GM18498 (cell line): Measurements from ENCODE around the gene ZNF45.
A peak's percentile ranks its signal among the peaks of the same experiment; 100 is the strongest.
"Not testable (repeated sequence)": the region's sequence is repeated elsewhere in the genome, so short reads cannot be mapped to it uniquely, and the experiment has no call there.

Source experiments
- ATAC-seq: cut with Tn5 transposase; IDR thresholded peaks from one replicate; pipeline ENCODE4 v1.9.1; 2021; ENCODE audit warnings: mild to moderate bottlenecking, moderate library complexity; ENCODE audit not compliant: unreplicated experiment

ZNF45 gene

GRCh38 chr19:43914051-43914450, 21.0 kb downstream of the ZNF45 start:
- ATAC-seq, result no peak

DNA sequence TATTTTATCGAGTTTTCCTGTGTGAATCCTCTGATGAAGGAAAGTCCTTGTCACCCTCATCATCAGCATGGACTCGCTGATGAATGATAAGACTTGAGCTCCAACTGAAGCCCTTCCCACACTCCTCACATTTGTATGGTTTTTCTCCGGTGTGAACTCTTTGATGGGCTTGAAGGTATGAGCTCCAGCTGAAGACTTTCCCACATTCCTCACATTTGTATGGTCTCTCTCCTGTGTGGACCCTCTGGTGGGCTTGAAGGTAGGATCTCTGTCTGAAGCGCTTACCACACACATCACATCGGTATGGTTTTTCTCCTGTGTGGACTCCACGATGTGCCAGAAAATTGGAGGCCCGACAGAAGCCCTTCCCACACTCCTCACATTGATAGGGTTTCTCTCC, 21.7 kb downstream of the ZNF45 start:
- ATAC-seq, result no peak

DNA sequence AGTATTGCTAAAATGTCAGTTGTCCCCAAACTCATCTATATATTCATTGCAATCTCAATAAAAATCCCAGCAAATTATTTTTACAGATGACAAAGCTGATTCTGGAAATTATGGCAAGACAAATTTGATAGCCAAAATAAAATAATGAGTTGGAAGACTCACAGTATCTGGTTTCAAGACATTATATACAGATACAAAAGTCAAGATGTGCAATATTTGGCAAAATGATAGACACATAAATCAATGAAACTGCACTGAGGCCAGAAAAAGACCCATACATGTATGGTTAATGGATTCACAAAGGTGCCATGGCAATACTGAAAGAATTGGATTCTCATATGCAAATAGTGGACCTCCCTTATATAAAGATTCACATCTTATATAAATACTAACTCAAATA, 24.2 kb downstream of the ZNF45 start:
- no peak for ATAC-seq

- no peak for ATAC-seq
Measured at GRCh38 chr19:43908659-43909058, 26.4 kb downstream of the ZNF45 start.

- no peak for ATAC-seq
Measured at GRCh38 chr19:43906774-43907173, 28.3 kb downstream of the ZNF45 start.

DNA sequence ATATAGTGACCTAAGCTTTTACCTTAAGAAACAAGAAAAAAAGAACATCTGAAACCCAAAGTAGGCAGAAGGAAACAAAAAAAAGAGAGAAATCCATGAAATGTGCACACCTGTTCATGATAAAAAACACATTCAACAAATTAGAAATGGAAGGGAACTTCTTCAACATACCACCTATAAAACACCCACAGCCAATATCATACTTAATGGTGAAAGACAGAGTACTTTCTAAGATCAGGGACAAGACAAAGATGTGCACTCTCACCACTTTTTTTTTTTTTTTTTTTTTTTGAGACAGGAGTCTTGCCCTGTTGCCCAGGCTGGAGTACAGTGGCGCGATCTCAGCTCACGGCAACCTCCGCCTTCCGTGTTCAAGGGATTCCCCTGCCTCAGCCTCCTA, 29.2 kb downstream of the ZNF45 start:
- ATAC-seq, result no peak

- ATAC-seq, result no peak
Measured at GRCh38 chr19:43902399-43902798, 32.7 kb downstream of the ZNF45 start.

DNA sequence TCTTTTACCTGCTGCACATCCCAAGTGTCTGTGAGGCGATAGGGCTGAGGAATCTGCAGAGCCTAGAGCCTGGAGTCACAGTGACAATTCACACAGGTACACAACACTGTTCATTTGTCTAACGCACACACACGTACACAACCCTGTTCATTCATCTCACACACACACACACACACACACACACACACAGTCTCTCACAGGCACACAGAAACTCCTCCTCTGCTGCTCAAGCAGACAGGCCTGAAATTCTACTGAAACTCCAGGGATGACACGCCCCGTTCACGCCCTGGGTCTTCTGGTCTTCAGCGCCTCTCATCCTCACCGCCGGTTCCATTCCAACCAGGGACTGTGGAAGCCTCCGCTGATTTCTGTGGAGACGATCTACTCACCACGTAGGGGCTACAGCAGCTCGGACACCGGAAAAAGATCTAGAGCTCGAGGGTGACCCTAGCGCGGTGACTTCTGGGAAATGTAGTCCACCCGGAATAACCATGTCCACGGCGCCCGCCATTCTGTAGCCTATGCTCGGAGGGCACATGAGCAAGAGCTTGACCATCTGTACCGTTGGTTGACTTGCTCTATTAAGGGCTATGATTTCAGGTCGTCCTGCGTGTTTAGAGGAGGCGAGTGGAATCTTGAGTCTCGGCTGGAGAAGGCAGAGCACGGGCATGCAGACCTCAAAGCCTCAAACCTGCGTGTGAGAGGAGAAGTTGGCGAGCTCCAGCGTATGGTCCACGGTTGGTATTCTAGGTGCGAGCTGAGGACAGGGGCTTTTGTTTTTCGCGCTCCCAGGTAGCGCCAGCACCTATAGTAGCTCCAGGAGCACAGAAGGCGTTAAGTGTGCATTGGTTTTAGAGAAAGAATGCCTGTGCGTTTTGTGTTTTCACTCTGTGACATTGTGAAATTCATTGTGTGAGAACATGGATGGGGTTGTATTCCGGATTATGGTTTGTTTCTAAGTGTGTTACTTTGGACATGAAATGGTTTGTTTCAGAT, 33.4 kb downstream of the ZNF45 start:
- peak; percentile 78 for ATAC-seq

DNA sequence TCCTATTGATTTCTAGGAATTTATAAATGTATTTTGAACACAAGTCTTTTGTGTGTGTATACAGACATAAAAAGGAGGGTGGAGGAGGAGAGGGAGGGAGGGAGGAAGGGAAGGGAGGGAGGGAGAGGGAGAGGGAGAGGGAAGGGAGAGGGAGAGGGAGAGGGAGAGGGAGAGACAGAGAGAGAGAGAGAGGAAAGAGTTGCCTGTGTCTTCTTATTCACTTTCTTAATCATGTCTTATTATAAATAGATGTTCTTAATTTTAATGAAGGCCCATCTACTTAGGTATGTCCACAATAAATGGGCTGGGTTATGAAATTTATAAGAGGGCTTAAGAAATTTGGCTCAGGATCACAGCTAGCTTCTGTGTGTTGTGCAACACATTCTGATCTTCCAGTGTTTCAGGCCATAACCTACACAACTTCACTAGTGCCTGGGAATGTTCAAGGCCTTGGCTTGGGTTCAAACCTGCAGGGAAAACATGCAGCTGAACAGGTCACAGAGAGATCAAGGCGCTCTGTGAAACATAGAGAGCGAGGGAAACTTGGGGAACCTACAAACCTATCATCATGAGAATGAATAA, 39.3 kb downstream of the ZNF45 start:
- ATAC-seq, result no peak

GRCh38 chr19:43883864-43884263, 51.2 kb downstream of the ZNF45 start, which contains the start of gene ZNF404:
Gene ZNF404, minus strand, starts transcription at chr19:43883964.
- no peak for ATAC-seq

GRCh38 chr19:43880483-43880882, 54.6 kb downstream of the ZNF45 start:
- ATAC-seq, result no peak

DNA sequence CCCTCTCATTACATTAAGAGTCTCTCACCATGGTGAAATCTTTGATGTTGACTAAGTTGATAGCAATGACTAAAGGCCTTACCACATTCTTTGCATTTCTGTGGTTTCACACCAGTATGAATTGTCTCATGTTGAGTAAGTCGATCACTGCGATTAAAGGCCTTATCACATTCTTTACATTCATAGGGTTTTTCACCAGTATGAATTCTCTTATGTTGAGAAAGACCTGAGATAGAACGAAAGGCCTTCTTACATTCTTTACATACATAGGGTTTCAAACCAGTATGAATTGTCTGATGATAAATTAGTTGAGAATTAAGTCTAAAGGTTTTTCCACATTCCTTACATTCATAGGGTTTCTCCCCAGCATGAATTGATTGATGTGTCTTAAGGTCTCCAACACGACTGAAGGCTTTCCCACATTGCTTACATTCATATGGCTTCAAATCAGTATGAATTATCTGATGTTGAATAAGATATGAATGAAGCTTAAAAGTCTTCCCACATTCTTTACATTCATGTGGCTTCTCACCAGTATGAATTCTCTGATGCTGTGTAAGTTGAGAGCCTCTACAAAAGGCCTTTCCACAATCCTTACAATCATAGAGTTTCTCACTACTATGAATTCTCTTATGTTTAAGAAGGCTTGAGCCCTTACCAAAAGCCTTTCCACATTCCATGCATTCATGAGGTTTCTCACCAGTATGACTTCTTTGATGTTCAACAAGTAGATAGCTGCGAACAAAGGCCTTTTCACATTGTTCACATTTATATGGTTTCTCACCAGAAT, 62.3 kb downstream of the ZNF45 start:
- ATAC-seq, result no peak

- not testable (repeated sequence) for ATAC-seq
Measured at GRCh38 chr19:43866923-43867322, 68.2 kb downstream of the ZNF45 start.
